GM21825 (cell line): ENCODE measurements around the gene TNIP1.

Source experiments
- ATAC-seq: cut with Tn5 transposase; IDR thresholded peaks from one replicate; pipeline ENCODE4 v1.9.1; 2021; ENCODE audit warnings: mild to moderate bottlenecking, moderate library complexity; ENCODE audit not compliant: unreplicated experiment

TNIP1 gene

DNA sequence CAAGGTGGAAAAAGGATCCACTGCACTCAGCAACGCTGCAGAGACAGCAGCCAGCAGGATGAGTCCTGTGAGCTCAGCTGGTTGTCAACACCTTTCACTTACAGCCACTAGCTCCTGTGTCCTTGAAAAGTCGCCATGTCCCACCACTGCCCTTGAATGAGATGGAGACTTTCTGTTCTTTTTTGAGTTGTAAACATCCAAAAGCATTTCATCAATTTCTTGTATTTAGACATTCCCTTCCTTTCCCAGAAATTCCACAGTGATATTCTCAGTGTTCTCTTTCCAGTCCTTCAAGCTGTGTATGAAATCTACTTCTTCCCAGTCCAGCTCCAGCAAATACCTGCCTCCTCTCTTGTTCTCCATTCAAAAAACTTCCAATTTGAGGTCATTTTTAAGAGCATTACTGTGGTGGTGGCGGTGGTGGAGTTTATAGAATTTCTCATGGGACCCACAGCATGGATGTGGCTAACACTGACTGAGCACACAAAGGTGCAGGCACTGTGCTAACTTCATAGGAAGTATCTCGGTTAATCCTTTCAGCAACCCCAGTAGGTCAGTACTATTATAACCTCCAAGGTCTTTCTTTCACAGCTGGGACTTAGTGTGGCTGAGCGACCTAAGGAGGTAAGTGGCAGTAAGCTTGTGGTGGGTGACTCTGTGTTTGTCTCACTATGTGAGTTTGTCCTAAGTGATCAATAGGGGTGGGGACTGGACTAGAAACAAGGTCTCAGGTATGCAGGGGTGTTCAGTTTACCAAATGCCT lies 75.5 kb downstream of the TNIP1 start:
- ATAC-seq: no peak

GRCh38 chr5:151004499-151004898 lies 76.3 kb downstream of the TNIP1 start:
- ATAC-seq: no peak

- ATAC-seq: no peak
Observed at GRCh38 chr5:151003503-151003860, 77.4 kb downstream of the TNIP1 start.

- no peak for ATAC-seq
Observed at GRCh38 chr5:151002681-151003502, 77.9 kb downstream of the TNIP1 start.

DNA sequence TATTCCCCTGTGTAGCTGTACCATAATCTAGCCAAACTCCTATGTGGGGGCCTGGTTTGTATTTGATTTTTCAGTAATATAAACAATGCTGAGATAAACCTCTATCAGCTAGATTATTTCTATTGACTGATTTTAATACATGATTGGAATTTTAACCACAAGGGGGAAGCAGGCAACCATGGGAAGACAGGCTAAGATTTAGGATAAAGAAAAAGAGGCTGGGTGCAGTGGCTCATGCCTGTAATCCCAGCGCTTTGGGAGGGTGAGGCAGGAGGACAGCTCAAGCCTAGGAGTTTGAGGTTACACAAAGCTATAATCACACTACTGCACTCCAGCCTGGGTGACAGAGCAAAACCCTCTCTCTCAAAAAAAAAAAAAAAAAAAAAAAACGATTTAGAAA lies 78.6 kb downstream of the TNIP1 start:
- no peak for ATAC-seq

DNA sequence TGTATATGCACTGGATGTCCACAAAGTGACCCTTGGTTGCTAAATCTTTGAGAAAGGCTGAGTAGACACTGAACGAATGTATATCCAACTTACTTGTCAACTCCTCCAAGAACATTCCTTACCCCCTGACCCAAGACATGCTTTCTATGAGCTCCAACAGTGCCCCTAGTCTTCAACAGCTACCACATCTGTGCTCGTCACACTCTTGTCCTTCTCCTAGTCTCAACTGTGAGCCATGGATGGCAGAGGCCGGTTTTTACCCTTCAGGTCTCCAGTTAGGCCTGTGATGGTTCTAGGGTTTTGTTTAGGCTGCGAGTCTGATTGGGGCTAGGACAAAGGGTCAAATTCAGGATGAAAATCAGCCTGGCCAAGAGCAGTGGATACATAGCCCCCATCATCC lies 79.4 kb downstream of the TNIP1 start:
- ATAC-seq: no peak

- ATAC-seq: no peak
Observed at GRCh38 chr5:150999704-151000442, 81.0 kb downstream of the TNIP1 start.

DNA sequence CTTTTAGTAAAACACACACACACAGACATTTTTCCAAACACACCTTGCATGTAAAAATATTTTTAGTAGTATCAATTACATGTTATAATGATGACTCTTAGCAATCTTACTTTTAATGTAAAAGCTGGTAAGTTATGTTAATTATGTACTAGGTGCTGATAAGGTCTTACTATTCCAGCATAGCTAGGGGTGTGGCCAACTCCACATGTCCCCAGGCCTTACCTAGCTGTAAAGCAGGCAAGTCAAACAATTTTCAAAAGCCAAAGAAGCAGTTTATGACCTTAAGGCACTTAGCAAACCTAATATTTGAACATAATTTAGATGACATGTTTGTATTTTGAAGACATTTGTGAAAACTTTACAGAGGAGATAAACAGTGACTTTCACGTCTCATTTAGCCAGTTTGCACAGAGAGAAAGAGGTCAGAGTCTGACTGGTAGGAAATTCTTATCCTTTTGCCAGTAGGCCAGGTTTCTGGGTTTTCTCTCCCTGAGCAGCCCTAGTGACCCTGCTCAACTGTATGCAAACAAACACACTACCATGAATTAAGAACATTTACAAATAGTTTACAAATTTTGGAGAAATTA lies 86.9 kb downstream of the TNIP1 start:
- no peak for ATAC-seq

- ATAC-seq: no peak
Observed at GRCh38 chr5:150993422-150993821, 87.4 kb downstream of the TNIP1 start.

DNA sequence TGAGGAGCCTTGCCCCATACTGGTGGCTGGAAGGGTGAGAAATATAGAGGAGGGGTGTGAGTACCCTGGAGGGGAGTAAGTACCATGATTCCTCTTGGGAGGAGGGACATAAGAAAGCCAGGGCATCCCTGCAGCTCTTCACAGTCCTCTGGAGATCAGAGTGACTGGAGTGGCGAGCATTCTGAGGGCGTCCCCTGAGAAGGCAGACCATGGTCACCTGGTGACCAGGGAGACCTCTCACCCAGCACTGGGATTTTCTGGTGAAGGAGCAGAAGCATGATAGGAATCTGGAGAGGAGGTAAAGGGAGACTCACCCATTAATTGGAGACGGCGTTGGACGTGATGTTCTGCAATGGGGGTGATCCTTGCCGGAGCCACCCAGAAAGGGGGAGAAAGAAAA lies 88.1 kb downstream of the TNIP1 start:
- no peak for ATAC-seq

- no peak for ATAC-seq
Observed at GRCh38 chr5:150989695-150990094, 91.1 kb downstream of the TNIP1 start.

DNA sequence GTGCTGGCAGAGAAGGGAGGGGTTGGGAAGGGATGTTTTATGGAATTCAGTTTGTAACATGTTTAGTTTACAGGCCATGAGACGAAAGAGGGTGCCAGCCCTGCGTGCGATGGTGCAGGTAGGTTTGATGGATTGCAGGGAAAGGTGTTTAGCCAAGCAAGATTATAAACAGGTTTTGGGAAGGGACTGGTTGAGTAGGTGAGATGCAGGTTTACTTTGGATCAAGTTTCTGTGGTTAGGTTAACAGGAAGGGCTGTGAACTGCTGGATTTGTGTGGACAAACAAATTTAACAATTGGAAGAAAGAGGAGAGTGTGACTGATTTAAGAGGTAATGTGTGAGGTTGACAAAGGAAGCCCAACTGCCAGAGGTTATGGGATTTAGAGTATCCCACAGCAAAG lies 93.1 kb downstream of the TNIP1 start:
- ATAC-seq: no peak
